ENCODE results near the gene CAPNS2.

CAPNS2 gene

GRCh38 chr16:55557186-55557585 is 9.3 kb upstream of the CAPNS2 start:
- TF ChIP-seq SNAI2 (CRISPR knock-in tag; IDR thresholded peaks at IDR 0.05), result no peak
- no peak for TF ChIP-seq BACH2 (CRISPR knock-in tag; IDR thresholded peaks at IDR 0.05; ENCODE audit: borderline replicate concordance)
- TF ChIP-seq PATZ1 (CRISPR knock-in tag; IDR thresholded peaks at IDR 0.05; ENCODE audit: borderline replicate concordance), result no peak
- TF ChIP-seq RARB (CRISPR knock-in tag; IDR thresholded peaks at IDR 0.05), result no peak
- no peak for TF ChIP-seq ZNF565 (CRISPR knock-in tag; conservative IDR thresholded peaks at IDR 0.05; ENCODE audit: low read depth)
- TF ChIP-seq OSR1 (CRISPR knock-in tag; IDR thresholded peaks at IDR 0.05), result no peak
- no peak for TF ChIP-seq CSDC2 (CRISPR knock-in tag; IDR thresholded peaks at IDR 0.05)
- TF ChIP-seq ZFP3 (CRISPR knock-in tag; IDR thresholded peaks at IDR 0.05), result no peak
- TF ChIP-seq ESRRG (CRISPR knock-in tag; IDR thresholded peaks at IDR 0.05), result no peak
- no peak for TF ChIP-seq ZC3H10 (CRISPR knock-in tag; IDR thresholded peaks at IDR 0.05)
- no peak for TF ChIP-seq ZFP30 (CRISPR knock-in tag; IDR thresholded peaks at IDR 0.05)
- ATAC-seq, result no peak

GRCh38 chr16:55559233-55559632 is 7.3 kb upstream of the CAPNS2 start:
- ATAC-seq, result no peak
- TF ChIP-seq ZFP30 (CRISPR knock-in tag; IDR thresholded peaks at IDR 0.05) (no peak), TOX (CRISPR knock-in tag; IDR thresholded peaks at IDR 0.05; ENCODE audit: borderline replicate concordance) (no peak), CSDC2 (CRISPR knock-in tag; IDR thresholded peaks at IDR 0.05) (no peak), PATZ1 (CRISPR knock-in tag; IDR thresholded peaks at IDR 0.05; ENCODE audit: borderline replicate concordance) (no peak), GLIS3 (CRISPR knock-in tag; IDR thresholded peaks at IDR 0.05) (no peak), CSRNP3 (CRISPR knock-in tag; IDR thresholded peaks at IDR 0.05) (no peak), SNAI2 (CRISPR knock-in tag; IDR thresholded peaks at IDR 0.05) (no peak), RARB (CRISPR knock-in tag; IDR thresholded peaks at IDR 0.05) (no peak), TCF4 (CRISPR knock-in tag; IDR thresholded peaks at IDR 0.05; ENCODE audit: borderline replicate concordance) (no peak), ARNTL (CRISPR knock-in tag; IDR thresholded peaks at IDR 0.05; ENCODE audit: borderline replicate concordance, low read depth) (no peak), ZC3H10 (CRISPR knock-in tag; IDR thresholded peaks at IDR 0.05) (no peak), ZNF8 (CRISPR knock-in tag; IDR thresholded peaks at IDR 0.05) (no peak), ZFP3 (CRISPR knock-in tag; IDR thresholded peaks at IDR 0.05) (no peak)

- ATAC-seq, result no peak; the same call in 2 of the 3 replicates
- TF ChIP-seq POU6F1 (CRISPR knock-in tag; IDR thresholded peaks at IDR 0.05; ENCODE audit: borderline replicate concordance, low read depth) (no peak), PPARA (CRISPR knock-in tag; IDR thresholded peaks at IDR 0.05; ENCODE audit: borderline replicate concordance) (no peak), ISL1 (CRISPR knock-in tag; IDR thresholded peaks at IDR 0.05) (peak; percentile 90), TSHZ2 (CRISPR knock-in tag; IDR thresholded peaks at IDR 0.05) (peak; percentile 98), CSDC2 (CRISPR knock-in tag; IDR thresholded peaks at IDR 0.05) (peak; percentile 62; the same call in 1 of the 2 replicates), ZNF8 (CRISPR knock-in tag; IDR thresholded peaks at IDR 0.05) (no peak), ZC3H10 (CRISPR knock-in tag; IDR thresholded peaks at IDR 0.05) (no peak), SNAI2 (CRISPR knock-in tag; IDR thresholded peaks at IDR 0.05) (no peak), ZNF565 (CRISPR knock-in tag; conservative IDR thresholded peaks at IDR 0.05; ENCODE audit: low read depth) (no peak), PATZ1 (CRISPR knock-in tag; IDR thresholded peaks at IDR 0.05; ENCODE audit: borderline replicate concordance) (no peak), ARNTL (CRISPR knock-in tag; IDR thresholded peaks at IDR 0.05; ENCODE audit: borderline replicate concordance, low read depth) (no peak), GLIS3 (CRISPR knock-in tag; IDR thresholded peaks at IDR 0.05) (no peak), TCF4 (CRISPR knock-in tag; IDR thresholded peaks at IDR 0.05; ENCODE audit: borderline replicate concordance) (peak; percentile 74), ZNF70 (CRISPR knock-in tag; IDR thresholded peaks at IDR 0.05) (no peak), ESRRG (CRISPR knock-in tag; IDR thresholded peaks at IDR 0.05) (peak; percentile 74; the same call in 1 of the 2 replicates), CREB5 (CRISPR knock-in tag; IDR thresholded peaks at IDR 0.05; ENCODE audit: low read depth) (peak; percentile 58; the same call in 1 of the 2 replicates), TOX (CRISPR knock-in tag; IDR thresholded peaks at IDR 0.05; ENCODE audit: borderline replicate concordance) (no peak)
Measured at GRCh38 chr16:55559933-55560516, 6.5 kb upstream of the CAPNS2 start.

Data from SK-N-SH treated with all-trans-retinoic acid at 6 μM for 48 hours (cell line).